HG03442 (cell line): Measurements from ENCODE around the gene CACNA1I.

Experiments used
- ATAC-seq: cut with Tn5 transposase; IDR thresholded peaks from one replicate; pipeline ENCODE4 v1.9.1; 2021; ENCODE audit warnings: mild to moderate bottlenecking, moderate library complexity; ENCODE audit not compliant: unreplicated experiment

CACNA1I gene

GRCh38 chr22:39686776-39687525 lies 116.4 kb downstream of the CACNA1I start:
- ATAC-seq: no peak

GRCh38 chr22:39688186-39688785 lies 117.7 kb downstream of the CACNA1I start:
- no peak for ATAC-seq

- no peak for ATAC-seq
Observed at GRCh38 chr22:39689421-39689820, 118.9 kb downstream of the CACNA1I start.

DNA sequence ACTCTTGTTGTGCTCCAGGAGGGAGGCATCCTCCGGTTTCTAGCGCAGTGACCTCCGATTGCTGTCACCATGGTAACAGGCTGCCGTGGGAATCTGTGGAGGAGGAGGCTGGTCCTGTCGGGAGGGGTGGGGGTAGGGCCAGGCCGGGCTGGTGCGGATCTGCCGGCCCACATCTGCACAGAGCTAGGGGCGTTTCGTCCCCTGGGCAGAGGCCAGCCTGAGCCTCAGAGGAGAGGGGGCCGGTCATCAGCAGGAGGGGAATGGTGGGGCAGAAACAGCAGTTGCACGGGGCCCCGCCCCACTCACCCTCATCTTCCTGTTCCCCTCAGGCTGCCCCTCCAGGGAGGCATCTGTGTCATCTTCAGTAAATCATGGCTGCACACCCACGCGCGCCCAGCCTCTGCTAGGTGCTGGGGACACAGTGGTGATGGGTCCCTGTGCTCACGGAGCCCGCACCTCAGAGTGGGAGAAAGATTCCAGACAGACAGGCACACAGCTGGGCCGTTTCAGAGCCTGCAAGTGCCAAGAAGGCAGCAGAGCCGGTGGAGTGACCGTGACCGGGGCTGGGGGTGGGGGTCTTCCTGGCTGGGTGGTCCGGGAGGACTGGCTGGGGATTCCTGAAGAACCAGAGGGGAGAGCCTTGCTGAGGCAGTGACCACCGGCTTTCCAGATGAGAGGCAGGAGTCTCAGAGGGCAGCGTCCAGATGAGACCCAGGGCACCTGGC lies 120.5 kb downstream of the CACNA1I start:
- no peak for ATAC-seq

- ATAC-seq: no peak
Observed at GRCh38 chr22:39693943-39694500, 123.5 kb downstream of the CACNA1I start.

GRCh38 chr22:39697790-39698430 lies 127.4 kb downstream of the CACNA1I start:
- ATAC-seq: no peak

DNA sequence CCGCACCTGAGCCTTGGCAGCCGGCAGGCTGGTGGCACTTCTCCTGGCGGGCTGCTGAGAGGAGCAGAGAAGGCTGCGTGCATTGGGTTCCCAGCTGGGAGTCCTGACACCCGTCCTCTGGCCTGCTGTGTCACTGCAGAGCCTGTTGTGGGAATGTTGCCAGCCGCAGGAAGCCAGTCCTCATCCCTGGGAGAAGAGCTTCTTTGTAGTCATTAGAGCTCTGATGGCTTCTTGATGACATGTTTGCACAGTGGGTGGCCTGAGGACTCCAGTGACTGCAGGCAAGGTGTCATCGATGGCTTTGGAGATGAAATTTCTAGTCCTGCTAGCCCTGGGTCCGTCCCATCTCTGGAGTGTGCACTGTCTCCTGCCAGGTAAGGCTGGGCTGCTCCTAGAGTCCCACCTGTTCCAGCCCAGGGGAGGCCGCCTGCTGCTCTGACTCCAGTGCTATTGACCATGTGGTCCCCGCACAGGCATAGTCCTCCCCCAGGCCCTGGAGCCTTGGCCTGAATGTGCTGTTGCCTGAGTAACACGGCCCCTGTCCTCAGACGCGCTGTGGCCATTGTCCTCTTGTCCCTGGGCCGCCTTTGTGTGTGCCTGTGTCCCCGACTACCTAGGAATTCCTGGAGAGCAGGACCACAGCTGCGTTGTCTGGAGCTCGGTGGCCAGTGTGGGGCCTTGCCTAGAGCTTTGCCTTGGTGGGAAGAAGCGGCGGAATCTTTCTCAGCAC lies 129.2 kb downstream of the CACNA1I start:
- no peak for ATAC-seq

- ATAC-seq: no peak
Observed at GRCh38 chr22:39700565-39700964, 130.0 kb downstream of the CACNA1I start.

GRCh38 chr22:39703091-39703490 lies 132.5 kb downstream of the CACNA1I start:
- no peak for ATAC-seq

DNA sequence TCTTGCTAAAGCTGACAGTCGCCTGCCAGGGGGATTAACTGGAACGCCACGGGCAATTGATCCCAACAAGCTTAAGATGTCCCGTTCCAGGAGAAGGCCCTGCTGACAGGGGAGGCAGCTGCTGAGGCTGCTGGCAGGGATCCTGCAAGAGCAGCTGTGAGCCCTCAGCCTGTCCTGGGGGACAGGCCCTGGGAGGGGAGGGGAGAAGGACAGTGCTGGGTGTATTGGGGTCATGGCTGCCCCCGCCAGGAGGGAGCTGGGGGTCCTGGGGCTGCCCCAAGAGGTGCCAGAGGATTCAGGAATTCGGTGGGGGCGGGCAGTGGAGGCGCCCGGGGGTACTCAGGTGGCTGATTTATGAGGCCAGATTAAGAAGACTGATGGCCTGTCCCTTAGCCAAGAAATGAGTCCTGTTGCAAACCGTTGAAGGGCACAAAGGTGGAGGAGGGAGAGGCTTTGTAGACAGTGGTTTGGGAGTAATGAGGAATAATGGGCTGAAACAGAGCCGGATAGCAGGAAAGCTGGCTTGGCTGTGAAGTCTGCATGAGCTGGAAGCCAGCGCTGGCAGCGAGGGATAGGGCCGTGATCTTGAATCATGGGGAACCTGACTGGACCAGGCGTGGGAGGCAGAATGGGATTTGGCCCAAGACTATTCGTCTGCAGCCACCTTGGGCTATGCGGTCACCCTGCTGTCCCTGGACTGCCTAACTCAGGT lies 133.5 kb downstream of the CACNA1I start:
- ATAC-seq: no peak

GRCh38 chr22:39705386-39705785 lies 134.8 kb downstream of the CACNA1I start:
- ATAC-seq: no peak

GRCh38 chr22:39706376-39707140 lies 136.0 kb downstream of the CACNA1I start:
- no peak for ATAC-seq

GRCh38 chr22:39707351-39707750 lies 136.8 kb downstream of the CACNA1I start:
- no peak for ATAC-seq

GRCh38 chr22:39707816-39708215 lies 137.3 kb downstream of the CACNA1I start:
- no peak for ATAC-seq

DNA sequence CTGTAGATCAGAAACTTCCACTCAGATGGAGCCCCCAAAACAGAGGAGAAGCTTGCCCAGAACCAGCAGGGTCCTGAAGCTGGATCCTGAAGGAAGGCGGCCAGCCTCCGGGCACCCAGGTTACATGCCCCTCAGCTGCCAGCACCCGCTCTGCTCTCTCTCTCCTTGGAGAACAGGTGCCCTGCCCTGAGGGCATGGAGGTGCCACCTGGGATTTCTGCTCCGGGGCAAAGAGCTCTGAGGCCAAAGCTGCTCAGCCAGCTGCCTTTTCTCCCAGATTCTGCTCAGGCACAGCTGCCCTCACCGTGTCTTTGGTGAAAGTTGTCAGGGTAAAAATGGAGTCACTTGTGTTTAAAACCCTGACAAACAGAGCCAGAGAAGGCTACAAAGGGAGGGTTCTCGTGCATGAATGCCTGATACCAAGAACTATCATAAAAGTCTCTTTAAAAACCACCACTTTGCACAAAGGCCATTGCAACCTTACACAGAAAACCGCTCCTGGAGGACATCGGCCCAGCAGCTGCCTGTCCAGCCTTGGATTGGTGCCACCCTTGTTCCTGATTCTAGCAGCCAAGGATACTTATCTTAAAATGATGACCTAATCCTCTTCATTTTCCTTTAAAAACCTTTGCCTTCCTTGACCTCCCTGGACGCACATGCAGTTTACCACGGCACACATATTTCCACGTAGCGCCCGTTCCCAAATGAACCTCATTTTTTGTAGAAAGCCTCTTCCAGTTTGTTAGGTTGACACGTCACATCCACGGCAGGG lies 140.0 kb downstream of the CACNA1I start:
- ATAC-seq: no peak

- no peak for ATAC-seq
Observed at GRCh38 chr22:39712081-39712480, 141.5 kb downstream of the CACNA1I start.

DNA sequence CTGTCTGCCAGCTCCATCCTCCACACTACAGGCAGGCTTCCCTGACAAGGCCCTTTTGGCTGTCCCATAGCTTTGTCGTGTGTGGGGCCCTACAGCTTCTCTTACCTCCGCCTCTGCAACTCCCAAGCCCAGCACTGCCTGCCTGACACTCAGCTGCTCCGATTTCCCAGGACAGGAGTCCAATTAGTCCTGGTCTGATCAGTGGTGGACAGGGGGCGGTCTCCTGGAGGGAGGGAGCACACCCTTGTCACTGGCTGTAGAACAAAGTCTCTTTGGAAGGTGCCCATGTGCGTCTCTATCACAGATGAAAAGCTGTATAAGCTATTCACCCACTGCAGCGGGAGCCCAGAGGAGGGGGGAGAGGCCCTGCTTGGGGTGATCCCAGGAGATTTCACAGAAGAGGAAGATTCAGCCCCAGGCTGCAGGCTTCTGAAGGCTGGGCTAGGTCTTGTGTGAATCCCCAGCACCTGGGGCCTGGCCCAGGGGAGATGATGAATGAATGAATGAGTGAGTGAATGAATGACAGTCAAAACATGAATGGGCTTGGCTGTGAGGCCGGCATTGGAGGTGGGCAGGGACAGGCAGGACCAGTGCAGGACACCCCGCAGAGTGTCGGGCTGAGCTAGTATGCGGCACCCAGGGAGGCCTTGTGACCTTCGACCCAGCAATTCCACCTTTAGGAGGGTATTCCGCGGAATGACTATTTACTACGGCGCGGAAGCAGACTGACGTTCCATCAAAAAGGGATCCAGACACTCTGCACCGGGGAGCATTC lies 142.4 kb downstream of the CACNA1I start:
- ATAC-seq: no peak
